Measurements from ENCODE around the gene KLF3.

DNA sequence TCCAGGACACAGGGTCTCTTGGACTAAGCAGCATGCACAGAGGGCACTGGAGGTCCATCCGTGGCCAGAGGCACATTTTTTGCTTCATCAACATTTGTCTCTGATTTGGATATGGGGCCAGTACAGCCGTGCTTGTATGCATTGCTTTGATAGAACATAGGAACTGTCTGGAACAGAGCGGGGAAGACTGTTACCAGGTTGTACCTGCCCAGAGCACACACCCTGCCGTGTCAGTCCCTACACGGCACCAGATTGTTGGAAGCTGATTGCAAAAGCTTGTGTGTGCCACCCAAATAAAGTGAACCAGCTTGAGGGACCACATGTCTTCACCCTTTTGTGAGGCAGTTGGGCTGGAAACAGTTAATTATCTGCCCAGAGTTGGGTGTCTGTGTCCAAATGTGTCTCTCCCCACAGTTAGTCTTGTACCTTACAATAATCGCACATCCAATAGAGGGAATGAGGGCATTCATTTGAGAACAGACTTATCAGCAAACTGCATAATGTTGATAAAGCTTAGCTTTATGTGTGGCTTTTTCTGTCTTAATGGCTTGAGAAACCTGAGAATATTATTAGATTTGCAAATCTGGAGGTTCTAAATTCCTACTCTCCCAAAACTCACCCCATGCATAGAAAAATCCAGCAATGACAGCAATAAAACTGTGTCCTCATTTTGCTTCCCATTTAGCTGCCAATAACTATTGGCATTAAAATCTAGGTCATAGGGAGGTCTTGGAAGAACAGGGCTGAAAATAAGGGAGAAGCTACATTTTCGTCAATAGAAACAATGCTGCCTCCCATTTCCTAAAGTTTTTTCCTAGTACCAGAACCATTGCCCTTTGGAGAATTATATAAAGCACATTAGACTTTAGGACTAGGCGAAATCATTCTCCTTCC is 21.2 kb downstream of the KLF3 start:
- TF ChIP-seq POLR2A (IDR thresholded peaks at IDR 0.05) (no peak), EP300 (IDR thresholded peaks at IDR 0.05) (no peak), POLR2AphosphoS5 (IDR thresholded peaks at IDR 0.05) (peak in 1 of 3 donors; percentile 27)
- TF ChIP-seq, protein P1, sequence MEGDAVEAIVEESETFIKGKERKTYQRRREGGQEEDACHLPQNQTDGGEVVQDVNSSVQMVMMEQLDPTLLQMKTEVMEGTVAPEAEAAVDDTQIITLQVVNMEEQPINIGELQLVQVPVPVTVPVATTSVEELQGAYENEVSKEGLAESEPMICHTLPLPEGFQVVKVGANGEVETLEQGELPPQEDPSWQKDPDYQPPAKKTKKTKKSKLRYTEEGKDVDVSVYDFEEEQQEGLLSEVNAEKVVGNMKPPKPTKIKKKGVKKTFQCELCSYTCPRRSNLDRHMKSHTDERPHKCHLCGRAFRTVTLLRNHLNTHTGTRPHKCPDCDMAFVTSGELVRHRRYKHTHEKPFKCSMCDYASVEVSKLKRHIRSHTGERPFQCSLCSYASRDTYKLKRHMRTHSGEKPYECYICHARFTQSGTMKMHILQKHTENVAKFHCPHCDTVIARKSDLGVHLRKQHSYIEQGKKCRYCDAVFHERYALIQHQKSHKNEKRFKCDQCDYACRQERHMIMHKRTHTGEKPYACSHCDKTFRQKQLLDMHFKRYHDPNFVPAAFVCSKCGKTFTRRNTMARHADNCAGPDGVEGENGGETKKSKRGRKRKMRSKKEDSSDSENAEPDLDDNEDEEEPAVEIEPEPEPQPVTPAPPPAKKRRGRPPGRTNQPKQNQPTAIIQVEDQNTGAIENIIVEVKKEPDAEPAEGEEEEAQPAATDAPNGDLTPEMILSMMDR (IDR thresholded peaks at IDR 0.05), result no peak

Data from stomach (tissue), 4 donors.